ENCODE data around the gene SRGAP2C.
"Not testable (repeated sequence)": the region's sequence is repeated elsewhere in the genome, so short reads cannot be mapped to it uniquely, and the experiment has no call there.

The SRGAP2C gene

DNA sequence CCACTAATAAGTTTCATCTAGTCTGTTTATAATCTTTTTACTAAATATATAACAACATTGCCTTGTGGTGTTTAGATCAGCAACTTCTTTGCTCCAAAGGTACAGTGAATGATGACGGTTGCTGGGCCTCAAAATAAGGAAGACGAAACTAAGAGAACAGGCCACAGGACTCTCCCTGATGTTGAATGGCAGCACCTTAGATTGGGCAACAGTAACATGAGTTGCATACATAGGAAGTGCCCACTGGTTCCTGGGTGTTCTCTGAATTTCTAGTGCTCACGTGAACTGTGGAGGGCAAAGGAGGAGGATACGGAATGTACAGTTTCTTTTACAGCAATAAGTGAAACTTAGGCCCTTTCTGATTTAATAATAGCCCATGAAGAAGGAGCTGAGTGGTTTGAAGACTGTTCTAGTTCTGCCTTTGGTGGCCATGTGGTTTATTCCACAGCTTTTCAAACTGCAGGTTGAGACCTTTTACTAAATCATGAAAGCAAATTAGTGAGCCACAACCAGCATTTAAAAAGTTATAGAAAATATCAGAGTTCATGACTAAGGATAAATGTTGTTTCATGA is 86.5 kb downstream of the SRGAP2C start:
- H3K4me3 ChIP-seq (ENCODE audit: low read length); H3K27ac ChIP-seq (ENCODE audit: low read length); H3K27me3 ChIP-seq (ENCODE audit: control insufficient read depth, insufficient read depth, low read length); H3K36me3 ChIP-seq (ENCODE audit: control insufficient read depth, low read depth, low read length); H3K9ac ChIP-seq (ENCODE audit: low read length); H3K4me1 ChIP-seq (ENCODE audit: control insufficient read depth, low read depth, low read length); H3K9me3 ChIP-seq (ENCODE audit: control insufficient read depth, low read depth, low read length): not testable (repeated sequence)

DNA sequence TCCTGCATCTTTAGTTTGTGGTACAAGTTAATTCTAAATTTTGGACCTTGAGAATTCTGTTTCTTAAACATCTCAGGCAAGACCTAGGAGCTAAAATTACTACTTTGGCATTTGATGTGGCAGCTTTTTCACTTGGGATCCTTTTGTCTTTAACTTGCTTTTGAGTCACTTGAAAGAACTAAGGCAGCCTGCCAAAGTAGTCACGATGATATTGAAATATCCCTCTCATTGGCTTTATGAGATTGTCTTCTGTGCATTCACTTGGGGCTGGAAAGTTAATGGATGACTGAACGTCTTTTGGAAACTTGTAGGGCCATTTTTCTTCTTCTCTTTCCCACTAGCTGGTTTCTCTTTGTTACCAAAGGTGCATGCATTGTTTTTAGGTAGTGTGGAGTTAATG is 90.7 kb downstream of the SRGAP2C start:
- H3K27ac ChIP-seq (ENCODE audit: low read length); H3K4me3 ChIP-seq (ENCODE audit: low read length); H3K9ac ChIP-seq (ENCODE audit: low read length); H3K9me3 ChIP-seq (ENCODE audit: control insufficient read depth, low read depth, low read length); H3K27me3 ChIP-seq (ENCODE audit: control insufficient read depth, insufficient read depth, low read length); H3K4me1 ChIP-seq (ENCODE audit: control insufficient read depth, low read depth, low read length); H3K36me3 ChIP-seq (ENCODE audit: control insufficient read depth, low read depth, low read length): not testable (repeated sequence)

DNA sequence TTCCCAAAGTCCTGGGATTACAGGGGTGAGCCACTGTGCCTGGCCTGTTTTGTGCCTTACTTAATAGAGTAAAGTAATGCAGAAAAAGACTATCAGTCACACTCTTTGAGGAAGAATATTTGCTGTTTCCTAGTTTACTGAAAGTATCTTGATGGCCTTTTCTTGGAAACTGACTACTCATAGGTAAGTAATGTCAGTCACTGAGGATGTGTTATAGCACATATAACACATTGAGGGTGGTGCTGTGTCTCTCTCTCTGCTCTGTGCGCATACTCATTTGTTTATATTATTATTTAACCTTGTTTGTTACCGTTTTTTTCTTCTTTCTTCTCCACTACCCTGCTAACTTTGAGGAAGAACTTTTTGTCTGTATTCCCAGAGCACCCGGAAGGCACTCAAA is 93.4 kb downstream of the SRGAP2C start:
- not testable (repeated sequence) for H3K4me3 ChIP-seq (ENCODE audit: low read length); H3K36me3 ChIP-seq (ENCODE audit: control insufficient read depth, low read depth, low read length); H3K27ac ChIP-seq (ENCODE audit: low read length); H3K27me3 ChIP-seq (ENCODE audit: control insufficient read depth, insufficient read depth, low read length); H3K9ac ChIP-seq (ENCODE audit: low read length); H3K4me1 ChIP-seq (ENCODE audit: control insufficient read depth, low read depth, low read length); H3K9me3 ChIP-seq (ENCODE audit: control insufficient read depth, low read depth, low read length)

DNA sequence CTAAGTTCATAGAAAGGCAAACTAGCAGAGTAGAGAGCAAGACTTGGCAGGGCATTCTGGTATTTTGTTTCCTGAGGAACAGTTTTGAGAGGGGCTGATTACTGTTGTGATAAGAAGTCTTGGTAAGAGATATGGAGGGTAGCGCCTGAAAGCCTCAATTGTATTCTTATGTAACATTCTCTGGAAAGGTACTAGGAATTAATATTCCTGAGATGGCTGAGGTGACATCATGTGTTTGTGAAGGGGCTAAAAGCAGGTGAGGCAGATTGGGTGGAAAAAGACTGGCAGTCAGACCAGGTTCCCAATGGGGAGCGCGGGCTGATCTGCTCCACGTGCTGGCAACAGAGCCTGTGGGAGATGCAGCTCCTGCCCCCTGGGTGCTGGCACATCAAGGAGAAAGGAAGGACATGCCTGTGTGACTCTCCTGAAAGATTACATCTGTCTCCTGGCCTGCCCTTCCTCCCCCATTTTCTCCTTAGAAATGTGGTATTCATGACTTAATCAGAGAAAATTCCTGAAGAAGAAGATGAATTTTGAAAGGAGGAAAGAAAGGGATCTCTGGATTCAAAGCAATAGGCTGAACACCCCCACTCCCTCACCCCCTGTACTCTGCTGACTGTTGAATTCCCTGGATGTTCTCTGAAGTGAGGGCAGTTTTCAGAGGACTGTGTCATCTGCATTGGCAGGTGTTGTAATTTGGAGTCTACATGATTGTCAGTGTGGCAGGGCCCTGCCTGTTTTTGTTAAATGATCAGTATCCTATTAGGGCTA is 94.2 kb downstream of the SRGAP2C start:
- not testable (repeated sequence) for H3K27me3 ChIP-seq (ENCODE audit: control insufficient read depth, insufficient read depth, low read length); H3K4me1 ChIP-seq (ENCODE audit: control insufficient read depth, low read depth, low read length); H3K27ac ChIP-seq (ENCODE audit: low read length); H3K9ac ChIP-seq (ENCODE audit: low read length); H3K9me3 ChIP-seq (ENCODE audit: control insufficient read depth, low read depth, low read length); H3K36me3 ChIP-seq (ENCODE audit: control insufficient read depth, low read depth, low read length); H3K4me3 ChIP-seq (ENCODE audit: low read length)

DNA sequence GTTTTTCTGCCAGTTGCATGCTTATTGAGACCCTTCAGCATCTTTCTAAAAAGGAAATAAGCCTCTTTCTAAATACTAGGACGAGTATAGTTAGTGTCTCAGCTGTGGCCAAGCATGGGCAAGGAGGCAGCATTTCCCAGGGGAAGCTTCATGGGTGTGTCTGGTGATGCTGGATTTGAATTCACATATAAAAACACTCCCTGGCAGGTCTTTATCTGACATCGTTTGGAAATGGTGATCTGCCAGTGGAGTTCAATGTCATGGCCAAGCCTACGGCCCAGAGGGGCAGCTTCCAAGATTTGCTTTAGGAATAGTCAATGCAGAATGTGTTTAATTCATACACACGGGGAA is 94.7 kb downstream of the SRGAP2C start:
- H3K4me1 ChIP-seq (ENCODE audit: control insufficient read depth, low read depth, low read length); H3K9me3 ChIP-seq (ENCODE audit: control insufficient read depth, low read depth, low read length); H3K4me3 ChIP-seq (ENCODE audit: low read length); H3K9ac ChIP-seq (ENCODE audit: low read length); H3K36me3 ChIP-seq (ENCODE audit: control insufficient read depth, low read depth, low read length); H3K27me3 ChIP-seq (ENCODE audit: control insufficient read depth, insufficient read depth, low read length); H3K27ac ChIP-seq (ENCODE audit: low read length): not testable (repeated sequence)

DNA sequence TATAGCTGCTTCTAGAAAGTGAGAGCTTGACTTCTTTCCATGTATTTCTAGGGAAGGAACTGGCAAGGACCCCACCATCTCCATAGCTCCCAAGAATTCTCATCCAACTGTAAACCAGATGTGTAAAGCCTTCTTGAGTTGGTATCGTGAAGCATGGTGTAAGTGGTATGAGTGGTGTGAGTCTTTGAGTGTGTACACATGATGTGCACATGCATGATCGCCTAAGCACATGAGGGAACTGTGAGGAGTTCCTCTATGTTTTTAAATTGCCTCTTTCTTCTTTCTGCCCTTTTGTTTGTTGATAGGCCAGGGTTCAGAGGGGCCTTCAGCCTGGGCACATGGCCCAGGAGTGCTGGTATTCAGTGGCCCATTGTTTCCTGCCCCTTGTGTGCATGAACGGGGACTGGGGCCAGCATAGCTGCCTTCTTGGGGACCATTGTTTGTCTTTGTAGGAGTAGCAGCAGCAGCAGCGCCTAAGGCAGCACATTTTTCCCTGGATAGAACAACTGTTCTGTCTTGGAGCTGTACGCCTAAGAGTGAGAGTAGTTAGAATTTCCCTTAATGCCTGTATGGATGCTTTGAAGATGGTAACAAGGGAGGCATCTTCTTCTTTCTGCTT is 96.0 kb downstream of the SRGAP2C start:
- not testable (repeated sequence) for H3K36me3 ChIP-seq (ENCODE audit: control insufficient read depth, low read depth, low read length); H3K4me1 ChIP-seq (ENCODE audit: control insufficient read depth, low read depth, low read length); H3K4me3 ChIP-seq (ENCODE audit: low read length); H3K27ac ChIP-seq (ENCODE audit: low read length); H3K9ac ChIP-seq (ENCODE audit: low read length); H3K9me3 ChIP-seq (ENCODE audit: control insufficient read depth, low read depth, low read length); H3K27me3 ChIP-seq (ENCODE audit: control insufficient read depth, insufficient read depth, low read length)

DNA sequence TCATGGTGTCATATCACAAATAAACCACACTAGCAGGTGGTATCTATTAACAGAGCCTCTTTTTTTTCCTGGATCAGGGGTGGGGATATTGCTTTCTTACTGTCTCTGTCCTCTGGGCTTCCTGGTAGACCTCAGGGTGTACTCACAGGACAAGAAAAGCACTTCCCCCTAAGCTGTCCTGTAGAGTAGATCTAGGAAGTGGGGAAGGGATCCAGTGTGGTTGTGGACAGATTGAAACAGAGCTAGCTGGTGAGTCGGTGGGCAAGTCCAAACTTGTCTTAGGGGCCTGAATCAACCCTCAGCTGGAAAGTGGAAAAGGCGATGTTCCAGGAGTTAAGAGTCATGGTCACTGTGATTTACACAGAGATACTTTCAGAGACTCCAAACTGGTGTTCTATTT is 96.7 kb downstream of the SRGAP2C start:
- H3K27me3 ChIP-seq (ENCODE audit: control insufficient read depth, insufficient read depth, low read length); H3K9ac ChIP-seq (ENCODE audit: low read length); H3K9me3 ChIP-seq (ENCODE audit: control insufficient read depth, low read depth, low read length); H3K27ac ChIP-seq (ENCODE audit: low read length); H3K4me1 ChIP-seq (ENCODE audit: control insufficient read depth, low read depth, low read length); H3K36me3 ChIP-seq (ENCODE audit: control insufficient read depth, low read depth, low read length); H3K4me3 ChIP-seq (ENCODE audit: low read length): not testable (repeated sequence)

DNA sequence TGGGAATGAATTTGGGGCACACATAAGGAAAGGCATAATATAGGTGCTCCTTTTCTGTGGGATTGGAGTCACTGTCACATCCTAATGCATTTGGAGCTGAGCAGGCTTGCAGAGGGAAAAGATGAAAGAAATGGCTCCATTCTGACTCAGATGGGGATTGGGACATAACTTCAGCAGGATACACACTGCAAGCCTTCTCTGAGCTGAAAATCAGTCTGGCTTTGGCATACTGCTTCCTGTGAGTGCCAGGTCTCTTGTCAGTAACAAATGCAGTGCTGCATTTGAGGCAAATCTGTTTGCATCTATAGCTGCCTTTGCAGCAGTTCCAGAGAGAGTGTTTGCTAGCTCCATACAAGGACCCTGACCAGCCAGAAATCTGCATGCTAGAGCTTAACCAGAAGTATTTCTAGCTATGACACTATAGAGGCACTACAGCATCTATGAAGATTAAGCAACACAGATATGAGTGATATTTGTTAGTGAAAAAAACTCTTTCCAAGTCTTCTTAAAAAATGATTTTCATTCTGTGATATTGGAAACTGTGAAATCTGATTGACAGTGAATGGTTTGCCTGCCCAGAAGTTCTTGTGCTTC is 98.9 kb downstream of the SRGAP2C start:
- not testable (repeated sequence) for H3K4me3 ChIP-seq (ENCODE audit: low read length); H3K9ac ChIP-seq (ENCODE audit: low read length); H3K9me3 ChIP-seq (ENCODE audit: control insufficient read depth, low read depth, low read length); H3K27ac ChIP-seq (ENCODE audit: low read length); H3K4me1 ChIP-seq (ENCODE audit: control insufficient read depth, low read depth, low read length); H3K27me3 ChIP-seq (ENCODE audit: control insufficient read depth, insufficient read depth, low read length); H3K36me3 ChIP-seq (ENCODE audit: control insufficient read depth, low read depth, low read length)

DNA sequence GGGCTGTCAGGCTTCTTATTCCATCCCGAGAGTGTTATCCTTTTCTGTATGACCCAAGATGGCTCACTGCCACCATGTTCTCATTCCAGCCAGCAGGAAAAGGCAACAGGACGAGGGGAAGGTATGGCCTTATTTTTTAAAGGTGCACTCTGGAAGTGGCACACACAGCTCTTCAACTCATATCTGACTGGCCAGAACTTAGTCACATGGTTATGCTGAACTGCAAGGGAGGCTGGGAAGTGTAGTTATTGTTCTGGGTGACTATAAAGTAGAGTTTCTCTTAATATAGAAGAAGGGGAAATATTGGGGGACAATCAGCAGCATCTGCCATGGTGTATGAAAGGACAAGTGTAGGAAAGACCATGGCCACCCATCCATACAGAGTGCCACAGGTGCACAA is 107.8 kb downstream of the SRGAP2C start:
- not testable (repeated sequence) for H3K4me1 ChIP-seq (ENCODE audit: control insufficient read depth, low read depth, low read length); H3K4me3 ChIP-seq (ENCODE audit: low read length); H3K9ac ChIP-seq (ENCODE audit: low read length); H3K27ac ChIP-seq (ENCODE audit: low read length); H3K9me3 ChIP-seq (ENCODE audit: control insufficient read depth, low read depth, low read length); H3K36me3 ChIP-seq (ENCODE audit: control insufficient read depth, low read depth, low read length); H3K27me3 ChIP-seq (ENCODE audit: control insufficient read depth, insufficient read depth, low read length)

DNA sequence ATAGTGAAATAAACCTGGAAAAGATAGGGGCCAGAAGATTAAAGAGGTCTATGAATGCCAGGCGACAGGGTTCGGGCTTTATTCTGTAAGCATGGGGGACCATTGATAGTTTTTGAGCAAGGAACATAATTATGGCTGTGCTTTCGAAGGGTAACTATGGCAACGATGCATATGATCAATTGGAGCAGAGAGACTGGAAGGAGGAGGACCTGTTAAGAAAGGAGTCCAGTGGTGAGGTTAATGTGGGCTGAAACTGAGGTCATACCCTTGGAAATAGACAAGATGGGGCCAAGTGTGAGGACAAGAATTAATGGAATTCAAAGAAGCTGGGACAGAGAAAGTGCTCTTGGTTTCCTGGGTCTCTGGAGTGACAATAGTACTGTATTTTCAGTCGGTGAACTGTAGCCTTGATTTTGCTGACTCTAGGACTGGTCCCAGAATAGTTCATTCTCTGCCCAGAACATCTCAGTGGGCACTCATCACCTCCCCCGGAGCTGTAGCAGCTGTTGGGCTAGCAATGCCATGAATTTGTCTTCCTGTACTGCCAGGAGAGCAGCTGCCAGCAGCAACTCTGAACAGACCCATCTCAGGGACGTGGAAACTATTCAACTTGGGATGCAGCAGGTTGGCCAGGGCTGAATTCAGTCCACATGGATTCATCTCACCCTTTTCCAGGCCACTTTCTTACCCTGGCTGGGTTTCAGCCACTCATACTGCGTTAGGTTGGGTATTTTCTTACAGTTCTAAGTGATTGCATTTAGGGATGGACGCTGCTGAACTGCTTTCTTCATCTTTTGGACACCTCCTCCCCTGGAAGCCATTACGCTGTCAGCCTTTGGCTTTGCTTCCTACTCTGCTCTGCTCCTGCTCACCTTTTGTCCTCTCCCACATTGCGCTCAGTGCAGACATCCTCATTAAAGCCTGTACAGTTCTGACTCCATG is 108.8 kb downstream of the SRGAP2C start:
- not testable (repeated sequence) for H3K9me3 ChIP-seq (ENCODE audit: control insufficient read depth, low read depth, low read length); H3K27ac ChIP-seq (ENCODE audit: low read length); H3K4me1 ChIP-seq (ENCODE audit: control insufficient read depth, low read depth, low read length); H3K9ac ChIP-seq (ENCODE audit: low read length); H3K27me3 ChIP-seq (ENCODE audit: control insufficient read depth, insufficient read depth, low read length); H3K36me3 ChIP-seq (ENCODE audit: control insufficient read depth, low read depth, low read length); H3K4me3 ChIP-seq (ENCODE audit: low read length)

DNA sequence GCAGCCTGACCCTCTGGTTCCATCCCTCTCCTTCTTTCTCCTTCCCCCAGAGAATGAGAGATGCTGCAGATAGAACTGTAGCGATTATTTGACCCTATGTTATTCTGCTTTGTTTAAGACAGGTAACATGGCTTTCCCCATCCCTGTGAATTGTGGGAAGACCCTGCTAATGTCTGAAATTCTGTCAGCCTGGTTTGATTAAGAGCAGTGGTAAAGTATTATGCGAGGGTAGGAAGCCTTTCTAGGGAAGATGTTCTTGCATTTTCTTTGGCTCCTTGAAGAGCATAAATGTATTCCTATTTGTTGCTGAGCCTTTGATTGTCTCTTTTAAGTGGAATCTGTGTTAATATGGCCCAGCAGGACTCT is 109.4 kb downstream of the SRGAP2C start:
- not testable (repeated sequence) for H3K36me3 ChIP-seq (ENCODE audit: control insufficient read depth, low read depth, low read length); H3K27me3 ChIP-seq (ENCODE audit: control insufficient read depth, insufficient read depth, low read length); H3K4me1 ChIP-seq (ENCODE audit: control insufficient read depth, low read depth, low read length)

More for the DNA sequence above, 109.4 kb downstream of the SRGAP2C start:
- not testable (repeated sequence) for H3K27ac ChIP-seq (ENCODE audit: low read length); H3K4me3 ChIP-seq (ENCODE audit: low read length); H3K9me3 ChIP-seq (ENCODE audit: control insufficient read depth, low read depth, low read length); H3K9ac ChIP-seq (ENCODE audit: low read length)

All from iPS-18a (cell line).